Heart right ventricle (tissue), 16 donors: Measurements from ENCODE around the gene GPR108. TPM values are rescaled to one million over a fixed set of nuclear protein-coding genes. Genes with fewer than 3 reads are reported as not detected.

ENCODE experiments used
- ATAC-seq, 8 donors: fragments of 200-7000 bp; cut with Tn5 transposase; one replicate each; pipeline ENCODE4 v1.9.1; 2020; ENCODE audit warnings: mild to moderate bottlenecking in 8 of 8, moderate library complexity in 8 of 8, moderate number of reproducible peaks in 1 of 8
- DNase-seq, 2 donors: peaks; one replicate each; pipeline ENCODE4 v3.0.0-alpha.2; 2020
- H3K27ac ChIP-seq, 10 donors: fragments of 200-600 bp; sonication (generic) in 2 of 10; one replicate each; pipeline versions ENCODE4 v1.5.0 to v1.8.0; 2020 to 2022; ENCODE audit warnings: mild to moderate bottlenecking in 3 of 10
- H3K27me3 ChIP-seq, 7 donors: fragments of 200-600 bp; one replicate each; pipeline ENCODE4 v1.8.0; 2021 to 2022; ENCODE audit warnings: mild to moderate bottlenecking in 2 of 7
- H3K36me3 ChIP-seq, 9 donors: fragments of 200-600 bp; sonication (generic) in 1 of 9; one replicate each; pipeline versions ENCODE4 v1.5.0 to v1.8.0; 2020 to 2022; ENCODE audit warnings: mild to moderate bottlenecking in 2 of 9
- H3K4me1 ChIP-seq, 9 donors: fragments of 200-600 bp; sonication (generic) in 1 of 9; one replicate each; pipeline versions ENCODE4 v1.5.0 to v1.8.0; 2020 to 2022; ENCODE audit warnings: mild to moderate bottlenecking in 4 of 9
- H3K4me3 ChIP-seq, 10 donors: fragments of 200-600 bp; sonication (generic) in 2 of 10; one replicate each; pipeline versions ENCODE4 v1.5.0 to v1.8.0; 2020 to 2022; ENCODE audit warnings: mild to moderate bottlenecking in 7 of 10, moderate library complexity in 2 of 10
- H3K9me3 ChIP-seq, 11 donors: fragments of 200-600 bp in 10 of 11; sonication (generic) in 2 of 11; one replicate each; pipeline versions ENCODE4 v1.5.0 to v1.8.0; 2013 to 2022; ENCODE audit warnings: mild to moderate bottlenecking in 2 of 11, control low read depth in 1 of 11, moderate library complexity in 1 of 11
- WGBS, 2 donors: extraction: QIAGEN DNeasy Blood & Tissue Kit; methylation state at CpG; one replicate each; pipeline ENCODE4 v1.1.7; 2013; ENCODE audit warnings: inconsistent platforms in 1 of 2; 5-methylcytosine and 5-hydroxymethylcytosine counted together
- intact Hi-C, 10 donors: fragments of 100-400 bp; cut with DNase I; formaldehyde crosslinking; loops; one replicate each; pipeline versions ENCODE4 v1.11.1 to v1.14.2; 2022
- polyA plus RNA-seq, 2 donors: library from polyadenylated mRNA; stranded (reverse); fragments of 200-250 nt; gene quantifications; one replicate each; pipeline ENCODE4 v1.2.3, GENCODE V29; 2013
- total RNA-seq, 10 donors: library from RNA; stranded (reverse); fragmentation: NEBNext Ultra II Directional in 3 of 10; extraction: Animal tissue kit (Norgen Biotek cat#: 25700) in 3 of 10; gene quantifications; one replicate each; pipeline versions ENCODE4 v1.2.1 to v1.2.4, GENCODE V29; 2021 to 2023
- TF ChIP-seq, protein P1 (sequence below), 9 donors: fragments of 200-600 bp; sonication (generic) in 2 of 9; IDR thresholded peaks; one replicate each; pipeline versions ENCODE4 v1.5.0 to v1.8.0; 2021 to 2022; ENCODE audit warnings: antibody characterized with exemption in 9 of 9, mild to moderate bottlenecking in 5 of 9, moderate library complexity in 1 of 9
- donor health status: Arrhythmogenic right ventricular cardiomyopathy.
- donor health status: ischemic (EF 13 %, LVEDD 7.1; RV severe dilation, severe dysfunction).
- donor health status: healthy with polysubstance abuse.
- donor health status: DM: no; HTN: yes; CAD: no.
- donor health status: DM: no; HTN: no; CAD: no.
- donor health status: ischemic (EF 25% LVEDD 6.9; RV normal size, moderate dysfunction).
- donor health status: ischemic (EF 25% LVEDD 5.7; RV mildly dilated, moderate dysfunction).
- donor health status: healthy.
- donor health status: DM: yes; HTN: yes; CAD: no.
- donor health status: Ischemic cardiomyopathy.
- donor health status: ischemic (EF 35%, LVEDD 5.7; RV mildly dilated, moderate dysfunction).
- donor health status: nonischemic (EF 11% LVEDD 7.7; RV severe dilation, severe dysfunction).
- donor health status: DM: yes; HTN: yes; CAD: no.
- donor health status: PGD.
- donor health status: ischemic (EF 29% LVEDD 5.4; RV normal size, mild dysfunction).
- donor health status: nonischemic (EF 23%, LVEDD 6.1; RV moderate dilation, normal function).

Gene GPR108
- total and polyA plus RNA-seq, 12 donors = 20.4 to 62.0 (median 23.5) TPM

DNA sequence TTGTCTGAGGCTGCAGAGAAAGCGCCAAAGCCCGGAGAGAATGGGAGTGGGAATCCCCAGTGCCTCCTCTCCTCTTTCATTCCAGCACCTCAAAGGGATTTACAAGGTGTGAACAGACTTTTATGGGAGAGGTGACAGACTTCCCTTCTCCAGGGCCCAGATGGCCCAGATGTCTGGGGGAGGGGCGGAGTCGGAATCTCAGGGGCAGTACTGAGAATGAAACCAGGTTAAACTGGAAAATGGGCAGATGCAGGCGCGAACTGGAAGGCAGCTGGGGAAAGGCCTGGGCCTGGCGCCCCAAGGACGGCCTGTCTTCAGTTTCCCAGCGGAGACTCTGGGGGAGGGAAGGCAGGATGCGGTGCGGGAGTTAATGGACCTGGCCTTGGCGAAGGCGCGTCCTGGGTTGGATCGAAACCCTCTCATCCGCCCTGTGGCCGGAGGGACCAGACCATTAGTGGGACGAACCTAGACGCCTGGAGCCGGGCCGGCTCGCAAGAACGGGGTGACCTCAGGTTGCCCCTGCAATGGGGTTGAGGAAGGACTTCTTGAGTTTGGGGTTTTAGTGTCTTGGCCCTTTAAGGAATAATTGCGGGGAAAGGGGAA lies 1.5 kb upstream of the GPR108 start:
- Histone ChIP-seq H3K9me3 (no peaks in the 10 kb centered on the region), H3K27ac (peak overlapping the region; percentile 74 to 100 (median 94)), H3K36me3 (peaks cover 0 to 40% (median 4%) of the 10 kb centered on the region in 9 donors), H3K4me3 (peak overlapping the region in 9 of 10 donors; percentile 23 to 97 (median 91)), H3K27me3 (peaks cover 0 to 10% (median 0%) of the 10 kb centered on the region in 7 donors), H3K4me1 (peaks cover 12 to 67% (median 53%) of the 10 kb centered on the region in 9 donors)
- TF ChIP-seq, protein P1, sequence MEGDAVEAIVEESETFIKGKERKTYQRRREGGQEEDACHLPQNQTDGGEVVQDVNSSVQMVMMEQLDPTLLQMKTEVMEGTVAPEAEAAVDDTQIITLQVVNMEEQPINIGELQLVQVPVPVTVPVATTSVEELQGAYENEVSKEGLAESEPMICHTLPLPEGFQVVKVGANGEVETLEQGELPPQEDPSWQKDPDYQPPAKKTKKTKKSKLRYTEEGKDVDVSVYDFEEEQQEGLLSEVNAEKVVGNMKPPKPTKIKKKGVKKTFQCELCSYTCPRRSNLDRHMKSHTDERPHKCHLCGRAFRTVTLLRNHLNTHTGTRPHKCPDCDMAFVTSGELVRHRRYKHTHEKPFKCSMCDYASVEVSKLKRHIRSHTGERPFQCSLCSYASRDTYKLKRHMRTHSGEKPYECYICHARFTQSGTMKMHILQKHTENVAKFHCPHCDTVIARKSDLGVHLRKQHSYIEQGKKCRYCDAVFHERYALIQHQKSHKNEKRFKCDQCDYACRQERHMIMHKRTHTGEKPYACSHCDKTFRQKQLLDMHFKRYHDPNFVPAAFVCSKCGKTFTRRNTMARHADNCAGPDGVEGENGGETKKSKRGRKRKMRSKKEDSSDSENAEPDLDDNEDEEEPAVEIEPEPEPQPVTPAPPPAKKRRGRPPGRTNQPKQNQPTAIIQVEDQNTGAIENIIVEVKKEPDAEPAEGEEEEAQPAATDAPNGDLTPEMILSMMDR (IDR thresholded peaks at IDR 0.05) = peak in 1 of 9 donors; percentile 23
- 9 to 12% methylated on average over 24 of the region's 24 CpGs for WGBS, 2 donors
- intact Hi-C loops = loop anchor here in 8 of 10 donors (2.0 to 10.0 kb wide), 9 partner anchors 14 to 656 kb away; partner anchors contain the start of genes ALKBH7 (in 1 of the 8), PSPN (in 1 of the 8) and ZNF557 (in 1 of the 8)
- ATAC-seq (peak in 1 of 8 donors; percentile 2), DNase-seq (peak; percentile 59 to 62)

DNA sequence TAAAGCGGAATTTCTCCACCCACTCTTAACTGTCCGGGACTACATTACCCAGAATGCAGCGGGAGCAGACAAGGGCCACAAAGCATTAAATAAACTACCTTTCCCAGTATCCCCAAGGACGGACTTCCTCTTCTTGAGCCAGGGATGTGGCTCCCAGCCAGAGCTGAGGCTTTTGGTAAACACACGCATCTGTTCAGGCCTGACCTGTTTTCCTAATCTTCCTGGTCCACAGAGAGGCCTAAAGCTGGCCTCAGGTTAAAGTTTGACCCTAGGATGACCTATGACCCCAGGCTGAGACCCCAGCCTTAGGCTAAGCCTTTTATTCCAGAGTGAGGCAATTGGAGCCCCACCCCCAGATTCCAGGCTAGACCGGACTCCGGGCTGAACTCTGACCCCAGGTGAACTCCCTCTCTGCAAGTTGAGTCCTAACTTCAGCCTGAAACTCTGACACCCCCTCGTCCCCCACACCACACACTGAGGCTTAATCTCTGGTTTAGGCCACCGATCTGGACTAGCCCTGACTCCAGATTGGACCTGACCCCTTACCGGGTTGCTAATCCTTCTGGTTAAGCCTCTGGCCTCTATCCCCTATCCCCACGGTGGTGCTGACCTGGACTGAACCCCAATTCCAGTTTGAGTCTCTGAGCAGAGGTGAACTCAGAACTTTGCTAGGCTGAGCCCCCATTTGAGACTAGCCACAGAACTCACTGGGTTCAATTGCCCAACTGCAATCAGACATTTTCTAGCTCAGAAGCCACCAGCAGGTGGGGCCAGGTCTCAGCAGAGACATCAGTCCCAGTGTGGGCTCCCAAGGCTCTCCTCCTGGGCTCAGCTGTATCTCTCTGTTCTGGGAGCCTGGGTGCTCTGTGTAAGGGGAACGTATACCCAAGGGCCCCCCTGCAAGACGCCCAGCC lies 750 bp upstream of the GPR108 start:
- ATAC-seq = peak; percentile 5 to 83 (median 50)
- H3K4me1 ChIP-seq = peaks cover 12 to 63% (median 49%) of the 10 kb centered on the region in 9 donors
- H3K27ac ChIP-seq = peak overlapping the region; percentile 74 to 100 (median 94)
- peaks cover 0 to 10% (median 0%) of the 10 kb centered on the region in 7 donors for H3K27me3 ChIP-seq
- TF ChIP-seq, protein P1 (IDR thresholded peaks at IDR 0.05) = peak; percentile 31 to 81 (median 66)
- DNase-seq = peak; percentile 80 to 87
- intact Hi-C loops = loop anchor here in 8 of 10 donors (2.0 to 10.0 kb wide), 10 partner anchors 15 to 657 kb away; partner anchors contain the start of genes ALKBH7 (in 1 of the 8), PSPN (in 1 of the 8) and ZNF557 (in 1 of the 8)
- peaks cover 0 to 39% (median 0%) of the 10 kb centered on the region in 9 donors for H3K36me3 ChIP-seq
- 12% methylated on average over 13 of the region's 13 CpGs for WGBS, 2 donors
- no peaks in the 10 kb centered on the region for H3K9me3 ChIP-seq
- peak overlapping the region in 8 of 10 donors; percentile 23 to 99 (median 94) for H3K4me3 ChIP-seq

DNA sequence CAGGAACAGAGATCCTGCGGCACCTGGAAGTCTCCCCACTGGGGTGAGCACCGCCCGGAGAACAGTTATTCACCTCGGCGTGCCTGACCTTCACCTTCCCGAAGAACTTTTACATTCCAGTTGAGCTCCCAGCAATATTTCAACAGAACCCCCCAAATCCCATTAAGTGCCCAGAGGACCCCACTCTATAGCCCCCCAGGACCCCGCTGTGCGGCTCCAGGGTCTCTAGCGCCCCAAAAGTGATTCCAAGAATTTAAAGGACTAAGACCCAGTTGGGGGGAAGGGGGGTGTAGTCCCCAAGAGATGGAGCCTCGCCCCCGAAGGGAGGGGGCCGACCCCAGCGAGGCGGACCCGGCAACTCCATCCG lies 480 bp downstream of the GPR108 start:
- Histone ChIP-seq H3K4me1 (peaks cover 12 to 53% (median 38%) of the 10 kb centered on the region in 9 donors), H3K4me3 (peak overlapping the region; percentile 59 to 99 (median 82)), H3K36me3 (peaks cover 0 to 39% (median 5%) of the 10 kb centered on the region in 9 donors), H3K27me3 (peaks cover 0 to 10% (median 0%) of the 10 kb centered on the region in 7 donors), H3K27ac (peak overlapping the region; percentile 92 to 100 (median 98)), H3K9me3 (no peaks in the 10 kb centered on the region)
- 0% methylated on average over 16 of the region's 16 CpGs for WGBS, 2 donors
- ATAC-seq (no peak), DNase-seq (no peak)
- TF ChIP-seq, protein P1 (IDR thresholded peaks at IDR 0.05) = peak in 1 of 9 donors; percentile 12
- intact Hi-C loops = loop anchor here in 6 of 10 donors (2.0 to 10.0 kb wide), 9 partner anchors 102 to 658 kb away; partner anchors contain the start of genes ALKBH7 (in 1 of the 6), PSPN (in 1 of the 6) and ZNF557 (in 1 of the 6)
